Hematopoietic multipotent progenitor cell (in vitro differentiated cells): ENCODE measurements around the gene TCEANC2. TPM values are rescaled to one million over a fixed set of nuclear protein-coding genes. Genes with fewer than 3 reads are reported as not detected.

ENCODE experiments used
- DNase-seq, 3 donors: peaks; one replicate each; pipeline ENCODE4 v3.0.0-alpha.2; 2011 to 2015; ENCODE audit warnings: low read depth in 2 of 3, low spot score in 2 of 3
- total RNA-seq: library from RNA; depleted of rRNA; stranded (reverse); fragments of >200 nt; gene quantifications from one replicate; pipeline ENCODE4 v1.2.3, GENCODE V29; 2012

Gene TCEANC2
- total RNA-seq, 1 donor: 7.5 TPM

- DNase-seq: no peak
Observed at GRCh38 chr1:54127594-54128300, 74.3 kb downstream of the TCEANC2 start.

- DNase-seq: no peak
Observed at GRCh38 chr1:54129858-54130257, 76.5 kb downstream of the TCEANC2 start.

- DNase-seq: no peak
Observed at GRCh38 chr1:54131419-54131818, 78.0 kb downstream of the TCEANC2 start.

- DNase-seq: peak in 2 of 3 donors; percentile 35 to 52
Observed at GRCh38 chr1:54132495-54132894, 79.1 kb downstream of the TCEANC2 start.

- DNase-seq: no peak
Observed at GRCh38 chr1:54134295-54134694, 80.9 kb downstream of the TCEANC2 start.

GRCh38 chr1:54135436-54136120 is 82.2 kb downstream of the TCEANC2 start:
- no peak for DNase-seq

- DNase-seq: no peak
Observed at GRCh38 chr1:54136269-54136896, 83.0 kb downstream of the TCEANC2 start.

GRCh38 chr1:54136963-54137533 is 83.6 kb downstream of the TCEANC2 start:
- DNase-seq: no peak

GRCh38 chr1:54137534-54138061 is 84.2 kb downstream of the TCEANC2 start:
- peak in 2 of 3 donors; percentile 20 to 45 for DNase-seq

GRCh38 chr1:54138994-54139393 is 85.6 kb downstream of the TCEANC2 start:
- DNase-seq: no peak

GRCh38 chr1:54139711-54140110 is 86.3 kb downstream of the TCEANC2 start:
- no peak for DNase-seq

GRCh38 chr1:54142146-54142900 is 88.9 kb downstream of the TCEANC2 start:
- DNase-seq: no peak

GRCh38 chr1:54144366-54144765 is 91.0 kb downstream of the TCEANC2 start:
- no peak for DNase-seq

GRCh38 chr1:54149734-54150133 is 96.3 kb downstream of the TCEANC2 start:
- DNase-seq: no peak

GRCh38 chr1:54151013-54151412 is 97.6 kb downstream of the TCEANC2 start:
- no peak for DNase-seq

- DNase-seq: no peak
Observed at GRCh38 chr1:54152696-54153095, 99.3 kb downstream of the TCEANC2 start, which contains the start of gene CDCP2. Gene CDCP2 (minus strand): TSS chr1:54153000. CDS start chr1:54152922, 78 bp downstream.

- DNase-seq: no peak
Observed at GRCh38 chr1:54153535-54154439, 100.4 kb downstream of the TCEANC2 start.
